ENCODE data around the gene SPATA9.

- TF ChIP-seq, protein P1, sequence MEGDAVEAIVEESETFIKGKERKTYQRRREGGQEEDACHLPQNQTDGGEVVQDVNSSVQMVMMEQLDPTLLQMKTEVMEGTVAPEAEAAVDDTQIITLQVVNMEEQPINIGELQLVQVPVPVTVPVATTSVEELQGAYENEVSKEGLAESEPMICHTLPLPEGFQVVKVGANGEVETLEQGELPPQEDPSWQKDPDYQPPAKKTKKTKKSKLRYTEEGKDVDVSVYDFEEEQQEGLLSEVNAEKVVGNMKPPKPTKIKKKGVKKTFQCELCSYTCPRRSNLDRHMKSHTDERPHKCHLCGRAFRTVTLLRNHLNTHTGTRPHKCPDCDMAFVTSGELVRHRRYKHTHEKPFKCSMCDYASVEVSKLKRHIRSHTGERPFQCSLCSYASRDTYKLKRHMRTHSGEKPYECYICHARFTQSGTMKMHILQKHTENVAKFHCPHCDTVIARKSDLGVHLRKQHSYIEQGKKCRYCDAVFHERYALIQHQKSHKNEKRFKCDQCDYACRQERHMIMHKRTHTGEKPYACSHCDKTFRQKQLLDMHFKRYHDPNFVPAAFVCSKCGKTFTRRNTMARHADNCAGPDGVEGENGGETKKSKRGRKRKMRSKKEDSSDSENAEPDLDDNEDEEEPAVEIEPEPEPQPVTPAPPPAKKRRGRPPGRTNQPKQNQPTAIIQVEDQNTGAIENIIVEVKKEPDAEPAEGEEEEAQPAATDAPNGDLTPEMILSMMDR (IDR thresholded peaks at IDR 0.05; ENCODE audit: low read depth, low read length, missing input control) = no peak
- TF ChIP-seq TAF1 (conservative IDR thresholded peaks at IDR 0.05) (no peak), YY1 (IDR thresholded peaks at IDR 0.05) (no peak), FOXA1 (IDR thresholded peaks at IDR 0.05) (no peak), RXRA (IDR thresholded peaks at IDR 0.05) (no peak), ZBTB33 (IDR thresholded peaks at IDR 0.05) (no peak), JUND (IDR thresholded peaks at IDR 0.05) (no peak), SP1 (IDR thresholded peaks at IDR 0.05) (no peak), NR2F2 (IDR thresholded peaks at IDR 0.05) (no peak), EGR1 (IDR thresholded peaks at IDR 0.05; ENCODE audit: low read depth in 2 of 2) (no peak)
- TF ChIP-seq, protein P2, sequence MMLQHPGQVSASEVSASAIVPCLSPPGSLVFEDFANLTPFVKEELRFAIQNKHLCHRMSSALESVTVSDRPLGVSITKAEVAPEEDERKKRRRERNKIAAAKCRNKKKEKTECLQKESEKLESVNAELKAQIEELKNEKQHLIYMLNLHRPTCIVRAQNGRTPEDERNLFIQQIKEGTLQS (IDR thresholded peaks at IDR 0.05) = no peak
- TF ChIP-seq, protein P3, sequence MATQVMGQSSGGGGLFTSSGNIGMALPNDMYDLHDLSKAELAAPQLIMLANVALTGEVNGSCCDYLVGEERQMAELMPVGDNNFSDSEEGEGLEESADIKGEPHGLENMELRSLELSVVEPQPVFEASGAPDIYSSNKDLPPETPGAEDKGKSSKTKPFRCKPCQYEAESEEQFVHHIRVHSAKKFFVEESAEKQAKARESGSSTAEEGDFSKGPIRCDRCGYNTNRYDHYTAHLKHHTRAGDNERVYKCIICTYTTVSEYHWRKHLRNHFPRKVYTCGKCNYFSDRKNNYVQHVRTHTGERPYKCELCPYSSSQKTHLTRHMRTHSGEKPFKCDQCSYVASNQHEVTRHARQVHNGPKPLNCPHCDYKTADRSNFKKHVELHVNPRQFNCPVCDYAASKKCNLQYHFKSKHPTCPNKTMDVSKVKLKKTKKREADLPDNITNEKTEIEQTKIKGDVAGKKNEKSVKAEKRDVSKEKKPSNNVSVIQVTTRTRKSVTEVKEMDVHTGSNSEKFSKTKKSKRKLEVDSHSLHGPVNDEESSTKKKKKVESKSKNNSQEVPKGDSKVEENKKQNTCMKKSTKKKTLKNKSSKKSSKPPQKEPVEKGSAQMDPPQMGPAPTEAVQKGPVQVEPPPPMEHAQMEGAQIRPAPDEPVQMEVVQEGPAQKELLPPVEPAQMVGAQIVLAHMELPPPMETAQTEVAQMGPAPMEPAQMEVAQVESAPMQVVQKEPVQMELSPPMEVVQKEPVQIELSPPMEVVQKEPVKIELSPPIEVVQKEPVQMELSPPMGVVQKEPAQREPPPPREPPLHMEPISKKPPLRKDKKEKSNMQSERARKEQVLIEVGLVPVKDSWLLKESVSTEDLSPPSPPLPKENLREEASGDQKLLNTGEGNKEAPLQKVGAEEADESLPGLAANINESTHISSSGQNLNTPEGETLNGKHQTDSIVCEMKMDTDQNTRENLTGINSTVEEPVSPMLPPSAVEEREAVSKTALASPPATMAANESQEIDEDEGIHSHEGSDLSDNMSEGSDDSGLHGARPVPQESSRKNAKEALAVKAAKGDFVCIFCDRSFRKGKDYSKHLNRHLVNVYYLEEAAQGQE (IDR thresholded peaks at IDR 0.05) = no peak
These were observed 43.4 kb upstream of the SPATA9 start for GRCh38 chr5:95725937-95726810.

Measured in liver (tissue), 3 donors.